Measurements from ENCODE around the gene TREM1. TPM values are rescaled to one million over a fixed set of nuclear protein-coding genes. Genes with fewer than 3 reads are reported as not detected.
A peak's percentile ranks its signal among the peaks of the same experiment; 100 is the strongest.

TREM1 gene
- total RNA-seq, 4 donors from 2014 or later = 1.1 to 9.3 (median 1.2) TPM

DNA sequence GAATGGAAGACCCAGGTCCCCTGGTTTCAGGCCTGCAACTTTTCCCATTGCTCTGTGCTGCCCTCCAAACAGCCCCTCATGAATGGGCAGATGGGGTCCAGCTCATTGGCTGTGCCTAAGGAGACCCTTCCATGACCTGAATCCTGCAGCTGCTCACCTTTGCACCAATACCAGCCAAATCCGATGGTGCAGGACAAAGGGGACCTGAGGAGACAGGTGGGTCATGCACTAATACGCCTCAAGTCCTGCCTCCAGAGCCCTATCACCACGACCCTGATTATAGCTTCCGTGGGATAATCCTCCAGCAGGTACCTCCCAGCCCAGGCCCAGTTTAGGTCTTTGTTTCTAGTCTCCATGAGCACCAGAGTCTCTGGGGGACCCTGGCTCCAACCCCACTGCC is 16.8 kb downstream of the TREM1 start:
- TF ChIP-seq POLR2A (IDR thresholded peaks at IDR 0.05; ENCODE audit: low read depth) (no peak), POLR2AphosphoS5 (IDR thresholded peaks at IDR 0.05) (no peak), EP300 (IDR thresholded peaks at IDR 0.05) (no peak)
- TF ChIP-seq, protein P1, sequence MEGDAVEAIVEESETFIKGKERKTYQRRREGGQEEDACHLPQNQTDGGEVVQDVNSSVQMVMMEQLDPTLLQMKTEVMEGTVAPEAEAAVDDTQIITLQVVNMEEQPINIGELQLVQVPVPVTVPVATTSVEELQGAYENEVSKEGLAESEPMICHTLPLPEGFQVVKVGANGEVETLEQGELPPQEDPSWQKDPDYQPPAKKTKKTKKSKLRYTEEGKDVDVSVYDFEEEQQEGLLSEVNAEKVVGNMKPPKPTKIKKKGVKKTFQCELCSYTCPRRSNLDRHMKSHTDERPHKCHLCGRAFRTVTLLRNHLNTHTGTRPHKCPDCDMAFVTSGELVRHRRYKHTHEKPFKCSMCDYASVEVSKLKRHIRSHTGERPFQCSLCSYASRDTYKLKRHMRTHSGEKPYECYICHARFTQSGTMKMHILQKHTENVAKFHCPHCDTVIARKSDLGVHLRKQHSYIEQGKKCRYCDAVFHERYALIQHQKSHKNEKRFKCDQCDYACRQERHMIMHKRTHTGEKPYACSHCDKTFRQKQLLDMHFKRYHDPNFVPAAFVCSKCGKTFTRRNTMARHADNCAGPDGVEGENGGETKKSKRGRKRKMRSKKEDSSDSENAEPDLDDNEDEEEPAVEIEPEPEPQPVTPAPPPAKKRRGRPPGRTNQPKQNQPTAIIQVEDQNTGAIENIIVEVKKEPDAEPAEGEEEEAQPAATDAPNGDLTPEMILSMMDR (IDR thresholded peaks at IDR 0.05) = no peak
- no peaks in the 10 kb centered on the region for H3K36me3 ChIP-seq
- intact Hi-C loops (cut with DNase I) = no loop called here
- no peaks in the 10 kb centered on the region for H3K9me3 ChIP-seq
- WGBS = 100% methylated on average over 1 of the region's 4 CpGs
- no peaks in the 10 kb centered on the region for H3K4me1 ChIP-seq
- H3K27ac ChIP-seq (replicated peaks in 1 of 4) = no peak overlapping the region
- no peak overlapping the region for H3K4me3 ChIP-seq
- DNase-seq (ENCODE audit: extremely low spot score) = peak; percentile 86
- H3K27me3 ChIP-seq = peaks cover 0 to 10% (median 0%) of the 10 kb centered on the region in 4 donors

DNA sequence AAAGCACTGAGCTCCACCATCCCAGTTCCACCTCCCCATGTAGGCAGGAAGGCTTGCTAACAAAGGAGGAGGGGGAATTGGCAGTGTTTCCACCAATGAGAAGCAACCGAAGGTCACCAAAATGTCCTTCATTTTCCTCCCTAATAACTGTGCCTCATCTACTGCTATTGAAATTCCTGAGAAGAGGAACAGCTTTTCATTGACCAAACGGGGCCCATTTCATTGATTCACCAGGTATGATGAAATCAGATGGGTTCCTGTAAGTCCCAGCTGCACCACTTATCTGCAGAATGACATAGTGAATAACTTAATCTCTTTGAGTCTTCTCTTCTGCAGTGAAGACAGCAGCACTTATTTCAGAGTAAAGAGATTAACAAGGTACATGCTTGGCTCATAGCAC is 17.3 kb downstream of the TREM1 start:
- Histone ChIP-seq H3K27me3 (peaks cover 0 to 10% (median 0%) of the 10 kb centered on the region in 4 donors), H3K9me3 (peaks cover 0 to under 1% (median under 1%) of the 10 kb centered on the region in 4 donors), H3K27ac (replicated peaks in 1 of 4) (no peak overlapping the region), H3K4me3 (no peak overlapping the region), H3K4me1 (no peaks in the 10 kb centered on the region), H3K36me3 (no peaks in the 10 kb centered on the region)
- no peak for TF ChIP-seq POLR2A (IDR thresholded peaks at IDR 0.05; ENCODE audit: low read depth)
- no peak for TF ChIP-seq POLR2AphosphoS5 (IDR thresholded peaks at IDR 0.05)
- TF ChIP-seq, protein P1 (IDR thresholded peaks at IDR 0.05) = no peak
- no peak for TF ChIP-seq EP300 (IDR thresholded peaks at IDR 0.05)
- peak; percentile 72 for DNase-seq (ENCODE audit: extremely low spot score)
- 74% methylated on average over 2 of the region's 2 CpGs for WGBS
- intact Hi-C loops (cut with DNase I) = no loop called here

DNA sequence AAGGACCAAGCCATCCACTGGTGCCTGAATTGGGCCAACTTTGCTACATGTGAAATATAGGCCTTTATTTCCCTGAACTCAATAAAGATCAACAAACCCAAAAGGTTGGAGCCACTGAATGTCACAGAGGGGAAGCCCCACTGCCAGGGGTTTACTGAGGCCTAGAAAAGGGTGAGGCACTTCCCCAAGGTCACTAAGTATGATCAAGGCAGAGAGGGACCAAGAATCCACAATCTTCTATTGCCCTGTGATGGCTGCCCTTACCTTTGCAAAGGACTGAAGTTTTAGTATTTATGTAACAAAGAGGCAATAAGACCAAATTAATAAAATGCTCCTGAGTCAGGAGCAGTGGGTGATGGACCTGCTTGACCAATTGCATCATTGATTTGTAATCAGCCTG is 18.0 kb downstream of the TREM1 start:
- TF ChIP-seq, protein P1 (IDR thresholded peaks at IDR 0.05) = no peak
- TF ChIP-seq POLR2A (IDR thresholded peaks at IDR 0.05; ENCODE audit: low read depth) (no peak), POLR2AphosphoS5 (IDR thresholded peaks at IDR 0.05) (no peak), EP300 (IDR thresholded peaks at IDR 0.05) (no peak)
- peak; percentile 62 for DNase-seq (ENCODE audit: extremely low spot score)
- H3K4me1 ChIP-seq = no peaks in the 10 kb centered on the region
- peaks cover 0 to 8% (median 6%) of the 10 kb centered on the region in 4 donors for H3K9me3 ChIP-seq
- intact Hi-C loops (cut with DNase I) = no loop called here
- H3K4me3 ChIP-seq = no peak overlapping the region
- no peaks in the 10 kb centered on the region for H3K36me3 ChIP-seq
- peaks cover 0 to 3% (median 0%) of the 10 kb centered on the region in 4 donors for H3K27me3 ChIP-seq
- no peak overlapping the region for H3K27ac ChIP-seq (replicated peaks in 1 of 4)

DNA sequence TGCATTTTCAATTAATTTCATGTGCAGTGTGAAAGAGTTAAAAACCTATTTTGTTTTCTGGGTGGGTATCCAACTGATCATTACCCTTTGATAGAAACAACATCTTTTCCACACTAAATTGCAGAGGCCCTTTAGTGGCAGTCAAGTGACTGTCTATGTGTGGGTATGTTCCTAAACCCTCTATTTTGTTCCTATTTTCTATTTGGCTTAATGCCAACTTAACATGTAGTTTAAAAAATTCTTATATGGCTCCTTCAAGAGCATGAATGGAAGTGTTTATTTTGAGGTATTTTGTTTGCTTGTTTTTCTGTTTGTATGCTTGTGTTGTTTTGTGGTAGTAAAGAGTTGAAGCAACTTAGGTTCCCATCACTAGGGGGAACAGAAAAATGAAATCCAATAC is 19.9 kb downstream of the TREM1 start:
- H3K27me3 ChIP-seq = no peaks in the 10 kb centered on the region

More for the DNA sequence above, 19.9 kb downstream of the TREM1 start:
- Histone ChIP-seq H3K4me3 (no peak overlapping the region), H3K36me3 (no peaks in the 10 kb centered on the region), H3K9me3 (peaks cover 0 to 25% (median 10%) of the 10 kb centered on the region in 4 donors), H3K27ac (replicated peaks in 1 of 4) (no peak overlapping the region), H3K4me1 (no peaks in the 10 kb centered on the region)
- DNase-seq (ENCODE audit: extremely low spot score) = no peak
- intact Hi-C loops (cut with DNase I) = no loop called here
- TF ChIP-seq POLR2AphosphoS5 (IDR thresholded peaks at IDR 0.05) (no peak), EP300 (IDR thresholded peaks at IDR 0.05) (no peak), POLR2A (IDR thresholded peaks at IDR 0.05; ENCODE audit: low read depth) (no peak)
- TF ChIP-seq, protein P1 (IDR thresholded peaks at IDR 0.05) = no peak
